D341Med (cell line): ENCODE data around the gene TPP2.
A peak's percentile ranks its signal among the peaks of the same experiment; 100 is the strongest.

ENCODE experiments used
- DNase-seq: peaks from one replicate; pipeline ENCODE4 v3.0.0; 2012; ENCODE audit warnings: low spot score

TPP2 gene

DNA sequence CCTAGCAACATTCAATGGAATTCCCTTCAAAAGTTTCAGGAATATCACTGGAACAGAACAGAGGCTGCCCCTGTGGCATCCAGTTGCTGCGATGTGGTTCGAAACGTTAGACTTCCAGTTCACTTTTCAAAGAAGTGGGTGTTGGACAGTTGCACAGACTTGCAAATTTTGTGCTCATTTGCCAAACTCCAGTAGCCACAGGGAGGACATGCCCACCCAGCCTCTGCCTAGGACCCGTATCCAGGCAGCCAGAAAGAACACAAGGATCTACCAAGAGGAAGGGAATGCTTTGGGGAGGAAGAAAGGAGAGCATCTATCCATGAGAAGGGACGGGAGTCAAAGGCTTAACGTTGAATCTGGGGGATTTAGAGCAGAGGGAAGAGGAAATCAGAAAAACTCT, 98.2 kb downstream of the TPP2 start, which contains the start of gene METTL21C:
Gene METTL21C (minus strand): TSS at position 108 of the 400 bp plus-strand sequence. CDS start 546 bp downstream, outside the sequence.
- DNase-seq, result no peak

DNA sequence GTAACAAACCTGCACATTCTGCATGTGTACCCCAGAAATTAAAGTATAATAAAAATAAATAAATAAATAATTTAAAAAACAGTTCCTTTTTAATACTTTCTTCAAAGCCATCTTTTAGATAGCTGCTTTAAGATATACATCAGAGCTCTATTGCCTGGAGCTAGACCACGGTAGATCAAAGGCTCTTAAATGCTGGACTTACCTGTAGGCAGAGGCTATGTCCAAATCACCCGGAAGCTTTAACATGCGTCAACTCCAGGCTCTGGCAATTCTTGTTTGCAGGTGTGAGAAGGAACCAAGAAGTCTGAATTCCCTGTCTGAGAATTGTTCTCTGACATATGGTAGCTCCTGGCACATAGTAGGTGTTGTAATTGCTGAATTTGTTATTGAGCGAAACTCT, 99.7 kb downstream of the TPP2 start:
- no peak for DNase-seq

GRCh38 chr13:102697264-102697663, 100.5 kb downstream of the TPP2 start:
- DNase-seq, result no peak

DNA sequence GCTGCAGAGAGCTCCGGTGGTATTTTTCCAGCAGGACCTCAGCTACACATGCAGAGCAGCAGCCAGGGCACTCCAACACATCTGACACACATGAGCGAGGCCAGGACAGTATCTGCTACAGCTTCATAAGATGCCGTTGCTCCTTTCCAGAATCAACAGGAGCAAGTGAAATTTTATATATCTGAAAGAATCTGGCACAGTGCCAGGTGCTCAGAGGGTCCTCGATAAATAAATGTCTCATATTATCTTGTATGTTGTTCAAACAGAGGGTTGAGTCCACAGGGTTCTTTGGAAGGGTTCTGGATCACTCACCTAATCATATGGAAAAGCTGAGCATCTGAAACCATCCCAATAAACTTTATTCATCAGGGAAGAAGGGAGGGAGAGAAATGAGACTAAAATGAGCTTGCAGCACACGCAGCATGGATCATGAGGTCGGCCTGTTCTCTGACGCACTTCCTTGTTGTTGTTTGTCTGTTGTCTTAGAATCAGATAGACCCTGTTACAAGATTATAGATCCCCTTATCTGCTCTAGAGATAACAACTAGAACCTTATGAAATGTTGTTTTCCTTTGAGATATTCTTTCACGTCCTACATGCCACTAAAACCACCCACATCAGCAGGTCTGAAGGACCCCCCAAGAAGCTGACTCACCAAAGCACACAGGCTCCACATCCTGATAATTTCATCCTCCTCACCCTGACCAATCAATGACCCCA, 101.3 kb downstream of the TPP2 start:
- DNase-seq, result no peak

GRCh38 chr13:102698649-102698980, 101.8 kb downstream of the TPP2 start:
- no peak for DNase-seq

DNA sequence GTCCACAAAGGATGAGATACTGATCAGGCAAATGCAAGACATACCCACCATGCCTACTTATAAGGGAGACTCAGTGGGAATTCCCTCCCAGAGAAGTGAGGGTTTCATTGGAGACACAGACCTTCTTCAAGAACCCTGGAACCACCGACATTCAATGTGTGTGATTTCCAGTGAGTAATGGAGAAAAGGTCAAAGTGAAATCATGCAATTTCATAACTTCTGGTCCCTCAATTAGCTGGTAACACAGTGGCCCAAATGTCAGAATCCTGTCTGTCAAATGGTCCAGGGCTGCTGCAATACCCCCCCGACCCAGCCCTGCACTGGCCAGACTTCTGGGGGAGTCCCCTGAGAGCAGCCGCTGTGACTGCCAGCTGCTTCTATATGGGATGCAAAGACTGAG, 102.7 kb downstream of the TPP2 start:
- DNase-seq, result no peak

- no peak for DNase-seq
These were observed 103.6 kb downstream of the TPP2 start for GRCh38 chr13:102700088-102701031.

DNA sequence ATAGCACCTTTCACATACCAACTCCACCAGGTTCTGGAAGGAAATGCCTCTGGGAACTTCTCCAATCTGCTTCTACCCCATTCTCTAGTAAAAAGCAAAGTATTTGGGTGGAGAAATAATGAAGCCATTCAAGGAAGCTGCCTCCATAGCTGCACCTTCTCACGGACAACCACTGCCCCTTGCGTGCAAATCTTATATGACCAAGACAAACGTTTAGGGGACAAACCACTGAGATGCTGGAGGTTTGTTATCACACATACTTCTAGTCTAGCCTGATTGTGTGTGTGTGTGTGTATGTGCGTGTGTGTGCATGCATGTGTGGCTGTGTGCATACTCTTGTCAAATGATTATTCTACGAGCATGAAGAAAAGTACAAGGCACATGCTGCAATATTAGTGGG, 104.5 kb downstream of the TPP2 start:
- no peak for DNase-seq

DNA sequence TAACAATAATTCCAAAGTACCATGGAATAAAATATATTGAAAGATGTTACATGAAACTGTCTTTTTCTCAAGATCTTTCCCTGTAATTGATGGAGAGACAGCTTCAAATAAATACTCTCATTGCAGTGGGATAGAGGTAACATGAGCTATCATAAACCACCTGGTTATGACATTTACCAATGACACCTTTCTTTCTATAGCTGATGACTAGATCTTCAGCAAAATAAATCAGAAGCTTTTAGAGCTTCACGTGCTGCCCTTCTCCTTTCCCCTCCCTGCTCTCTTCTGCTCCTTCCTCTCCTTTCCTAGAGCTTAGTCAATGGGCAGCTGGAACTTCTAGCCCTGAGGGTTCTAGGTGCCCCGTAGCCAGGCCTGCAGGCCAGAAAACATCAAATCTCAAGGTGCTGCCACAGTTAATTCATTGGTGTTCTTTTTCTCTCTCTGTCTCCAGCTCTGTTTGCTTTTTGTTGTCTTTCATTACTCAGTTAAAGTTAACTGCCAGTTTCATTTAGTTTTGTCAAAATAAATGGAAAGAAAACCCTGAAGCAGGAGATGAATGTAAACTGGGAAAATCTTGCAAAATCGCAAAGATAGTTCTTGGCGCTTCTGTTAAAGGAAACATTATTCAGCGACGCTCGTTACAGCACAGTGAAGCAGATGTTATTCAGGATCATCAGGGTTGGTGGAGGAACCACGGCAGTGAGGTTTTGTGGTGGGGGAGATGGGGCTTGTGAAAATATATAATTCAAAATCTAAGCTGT, 106.4 kb downstream of the TPP2 start:
- no peak for DNase-seq

GRCh38 chr13:102703726-102704035, 106.9 kb downstream of the TPP2 start:
- DNase-seq, result no peak

DNA sequence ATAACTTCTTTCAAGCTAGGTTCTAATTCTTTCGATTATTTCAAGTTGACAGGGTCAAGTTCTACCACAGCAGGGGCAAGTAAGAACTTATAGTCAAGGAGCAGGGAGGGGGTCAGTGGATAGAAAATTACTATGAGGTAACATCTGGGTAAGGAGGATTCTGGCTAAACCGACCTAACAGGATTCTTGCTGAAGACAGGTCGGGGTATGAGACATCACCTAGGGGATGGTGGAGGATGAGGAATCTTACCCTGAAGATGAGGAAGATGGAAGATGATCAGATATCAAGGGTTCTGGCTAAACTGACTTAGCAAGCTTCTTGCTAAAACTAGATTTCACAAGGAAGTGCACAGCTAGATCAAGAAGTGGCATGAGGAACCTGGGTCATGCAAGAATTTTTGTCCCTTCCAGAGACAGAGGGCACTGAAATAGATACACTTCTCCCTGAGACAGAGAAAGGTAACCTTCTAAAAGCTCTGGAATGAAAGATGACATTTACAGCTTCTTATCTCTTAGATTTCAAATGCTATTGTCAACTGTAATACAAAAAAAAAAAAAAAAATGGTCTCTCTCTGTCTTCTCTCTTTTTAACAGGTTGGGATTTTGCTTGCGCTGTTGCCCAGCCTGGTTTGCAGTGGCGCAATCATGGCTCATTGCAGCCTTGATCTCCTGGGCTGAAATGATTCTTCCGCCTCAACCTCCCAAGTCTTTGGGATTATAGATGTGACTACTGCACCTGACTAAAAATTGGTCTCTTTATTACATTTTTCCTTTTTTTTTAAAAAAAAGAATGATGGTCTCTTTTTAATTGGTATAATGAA, 107.7 kb downstream of the TPP2 start:
- DNase-seq, result no peak

GRCh38 chr13:102707467-102707866, 110.7 kb downstream of the TPP2 start:
- DNase-seq, result no peak

DNA sequence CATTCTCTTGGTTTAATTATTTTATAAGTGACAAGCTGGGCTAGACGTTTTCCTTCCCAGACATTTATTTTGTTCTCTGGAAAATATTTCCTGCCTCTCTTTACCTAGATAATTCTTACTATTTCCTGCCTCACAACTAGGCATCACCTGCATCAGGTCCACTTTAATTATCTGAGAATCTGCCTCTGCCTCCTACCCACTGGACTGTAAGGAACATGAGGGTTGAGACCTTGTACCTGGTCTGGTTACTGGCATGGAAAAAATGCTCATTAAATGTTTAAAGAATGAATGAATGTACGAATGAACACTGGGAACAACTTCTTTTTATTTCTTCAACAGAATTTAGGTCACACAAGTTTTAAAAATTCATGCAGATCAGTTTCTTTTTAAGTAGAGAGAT, 111.4 kb downstream of the TPP2 start:
- DNase-seq, result no peak

- DNase-seq, result no peak
These were observed 112.2 kb downstream of the TPP2 start for GRCh38 chr13:102708991-102709390.

DNA sequence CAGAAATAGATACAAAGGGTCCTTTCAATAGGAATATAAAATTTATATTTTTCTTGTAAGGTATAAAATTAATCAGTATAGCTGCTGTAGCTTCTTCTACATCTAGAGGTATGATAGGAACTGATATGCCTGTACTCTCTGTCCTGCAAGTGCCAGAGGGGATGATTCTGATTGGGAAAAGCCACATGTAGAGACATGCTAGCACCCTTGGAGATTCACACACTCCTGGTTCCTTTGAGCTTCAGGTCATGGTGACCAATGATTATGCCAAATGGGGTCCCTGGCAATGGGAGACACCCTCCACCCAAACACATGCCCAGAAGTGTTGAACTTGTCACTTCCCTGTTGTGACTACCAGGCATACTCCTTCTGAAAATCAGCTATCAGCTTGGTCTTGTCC, 112.8 kb downstream of the TPP2 start:
- DNase-seq, result no peak

- DNase-seq, result no peak
These were observed 113.5 kb downstream of the TPP2 start for GRCh38 chr13:102710261-102710679.

DNA sequence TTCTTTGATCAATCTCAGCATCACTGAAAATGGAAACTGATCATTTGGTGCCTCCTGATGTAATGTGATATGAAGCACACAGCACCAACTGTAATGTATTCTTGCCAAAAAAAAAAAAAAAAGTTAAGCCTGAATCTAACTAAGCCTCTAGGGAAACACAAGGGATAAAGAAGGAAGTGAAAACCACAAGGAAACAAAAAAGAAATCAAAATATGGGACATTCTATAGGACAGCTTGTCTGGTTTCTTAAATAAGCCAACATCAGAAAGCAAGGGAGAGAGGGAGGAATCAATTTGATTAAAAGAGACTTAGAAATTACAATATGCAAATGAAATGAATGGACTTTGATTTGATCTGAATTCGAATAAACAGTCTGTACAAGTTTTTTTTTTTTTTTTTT, 118.7 kb downstream of the TPP2 start:
- no peak for DNase-seq

GRCh38 chr13:102718746-102719145, 122.0 kb downstream of the TPP2 start:
- DNase-seq, result no peak

- DNase-seq, result no peak
These were observed 125.0 kb downstream of the TPP2 start for GRCh38 chr13:102721800-102722231.

- DNase-seq, result peak; percentile 58
These were observed 128.1 kb downstream of the TPP2 start for GRCh38 chr13:102724923-102725322.

GRCh38 chr13:102726430-102726829, 129.6 kb downstream of the TPP2 start:
- DNase-seq, result no peak
